Upper lobe of left lung (tissue), 4 donors: ENCODE measurements around the gene KNDC1.

Experiments
- EP300 ChIP-seq, 4 donors: sonication (generic); formaldehyde crosslinking; IDR thresholded peaks; one replicate each; pipeline ENCODE4 v1.5.1; 2017; ENCODE audit warnings: antibody characterized with exemption in 4 of 4, control low read depth in 2 of 4
- POLR2AphosphoS5 ChIP-seq, 2 donors: sonication (generic); formaldehyde crosslinking; IDR thresholded peaks; one replicate each; pipeline ENCODE4 v1.5.1; 2017; ENCODE audit warnings: antibody characterized with exemption in 2 of 2
- TF ChIP-seq, protein P1 (sequence below), 6 experiments: fragments of 450-650 bp in 4 of 6; fragments of 200-600 bp in 2 of 6; sonication (generic) in 2 of 6; IDR thresholded peaks; one replicate each; pipeline ENCODE4 v1.5.1; 2016 to 2019; ENCODE audit warnings: antibody characterized with exemption in 6 of 6

GRCh38 chr10:133130602-133131001 is 29.4 kb upstream of the KNDC1 start:
- TF ChIP-seq, protein P1, sequence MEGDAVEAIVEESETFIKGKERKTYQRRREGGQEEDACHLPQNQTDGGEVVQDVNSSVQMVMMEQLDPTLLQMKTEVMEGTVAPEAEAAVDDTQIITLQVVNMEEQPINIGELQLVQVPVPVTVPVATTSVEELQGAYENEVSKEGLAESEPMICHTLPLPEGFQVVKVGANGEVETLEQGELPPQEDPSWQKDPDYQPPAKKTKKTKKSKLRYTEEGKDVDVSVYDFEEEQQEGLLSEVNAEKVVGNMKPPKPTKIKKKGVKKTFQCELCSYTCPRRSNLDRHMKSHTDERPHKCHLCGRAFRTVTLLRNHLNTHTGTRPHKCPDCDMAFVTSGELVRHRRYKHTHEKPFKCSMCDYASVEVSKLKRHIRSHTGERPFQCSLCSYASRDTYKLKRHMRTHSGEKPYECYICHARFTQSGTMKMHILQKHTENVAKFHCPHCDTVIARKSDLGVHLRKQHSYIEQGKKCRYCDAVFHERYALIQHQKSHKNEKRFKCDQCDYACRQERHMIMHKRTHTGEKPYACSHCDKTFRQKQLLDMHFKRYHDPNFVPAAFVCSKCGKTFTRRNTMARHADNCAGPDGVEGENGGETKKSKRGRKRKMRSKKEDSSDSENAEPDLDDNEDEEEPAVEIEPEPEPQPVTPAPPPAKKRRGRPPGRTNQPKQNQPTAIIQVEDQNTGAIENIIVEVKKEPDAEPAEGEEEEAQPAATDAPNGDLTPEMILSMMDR (IDR thresholded peaks at IDR 0.05), result no peak
- no peak for TF ChIP-seq POLR2AphosphoS5 (IDR thresholded peaks at IDR 0.05)
- no peak for TF ChIP-seq EP300 (IDR thresholded peaks at IDR 0.05)
